Measurements from ENCODE around the gene SELENOM.
"Not testable (repeated sequence)": the region's sequence is repeated elsewhere in the genome, so short reads cannot be mapped to it uniquely, and the experiment has no call there.

Gene SELENOM

DNA sequence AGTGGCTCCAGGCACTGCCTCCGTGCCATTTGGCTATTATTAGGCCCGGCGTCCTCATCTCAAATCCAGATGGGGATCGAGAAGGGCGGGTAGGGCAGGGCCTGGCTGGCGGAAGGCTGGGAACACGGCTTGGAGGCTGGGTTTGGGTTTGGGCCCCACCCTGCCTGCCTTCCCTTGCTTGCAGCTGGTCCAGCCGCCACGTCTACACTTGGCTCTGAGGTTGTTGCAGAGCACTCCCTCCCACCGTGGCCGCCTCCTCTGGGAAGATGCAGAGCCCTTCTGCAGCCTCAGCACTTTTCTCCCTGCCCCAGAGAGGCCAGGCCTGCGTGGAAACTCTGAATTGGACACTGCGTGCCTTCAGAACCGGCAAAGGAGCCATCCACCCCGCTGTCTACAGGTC, 31.4 kb downstream of the SELENOM start:
- DNase-seq (ENCODE audit: low read depth) = no peak

DNA sequence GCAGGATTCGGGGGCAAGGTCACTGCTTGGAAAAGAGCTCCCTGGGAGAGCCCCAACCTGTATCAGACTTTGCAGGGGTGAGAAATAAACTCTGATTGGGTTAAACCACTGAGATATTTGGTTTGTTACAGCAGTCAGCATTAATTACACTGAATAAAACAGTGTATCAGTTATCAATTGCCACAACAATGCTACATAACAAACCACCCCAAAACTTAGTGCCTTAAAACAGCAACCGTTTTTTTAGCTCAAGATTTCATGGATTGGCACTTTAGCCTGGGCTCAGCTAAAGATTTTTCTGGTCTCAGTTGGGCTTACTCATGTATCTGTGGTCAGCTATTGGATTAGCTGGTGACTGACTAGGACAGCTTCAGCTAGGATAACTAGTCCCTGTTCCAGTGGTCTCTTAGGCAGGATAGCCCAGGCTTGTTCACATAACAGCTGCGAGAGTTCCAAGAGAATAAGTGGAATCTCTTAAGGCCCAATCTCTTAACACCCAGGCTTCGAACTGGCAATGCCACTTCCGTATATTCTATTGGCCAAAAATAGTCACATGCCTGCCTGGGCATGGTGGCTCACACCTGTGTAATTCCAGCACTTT, 33.7 kb downstream of the SELENOM start:
- not testable (repeated sequence) for DNase-seq (ENCODE audit: low read depth)

DNA sequence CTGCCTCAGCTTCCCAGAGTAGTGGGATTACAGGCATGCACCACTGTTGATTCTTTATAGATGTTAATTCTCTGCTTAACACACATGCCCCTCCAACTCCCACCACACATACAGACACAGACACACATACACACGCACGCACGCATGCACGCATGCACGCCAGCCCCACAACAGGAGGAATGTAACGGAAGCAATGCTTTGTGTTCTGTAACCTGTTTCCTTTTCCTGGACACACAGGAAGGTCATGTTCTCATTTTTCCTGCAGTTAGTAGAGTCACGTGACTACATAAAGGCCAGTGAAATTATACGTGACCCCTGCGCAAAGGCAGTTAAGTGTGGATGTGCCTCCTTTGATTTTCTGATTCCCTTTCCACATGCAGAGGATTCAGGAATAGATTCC, 34.2 kb downstream of the SELENOM start:
- DNase-seq (ENCODE audit: low read depth) = not testable (repeated sequence)

DNA sequence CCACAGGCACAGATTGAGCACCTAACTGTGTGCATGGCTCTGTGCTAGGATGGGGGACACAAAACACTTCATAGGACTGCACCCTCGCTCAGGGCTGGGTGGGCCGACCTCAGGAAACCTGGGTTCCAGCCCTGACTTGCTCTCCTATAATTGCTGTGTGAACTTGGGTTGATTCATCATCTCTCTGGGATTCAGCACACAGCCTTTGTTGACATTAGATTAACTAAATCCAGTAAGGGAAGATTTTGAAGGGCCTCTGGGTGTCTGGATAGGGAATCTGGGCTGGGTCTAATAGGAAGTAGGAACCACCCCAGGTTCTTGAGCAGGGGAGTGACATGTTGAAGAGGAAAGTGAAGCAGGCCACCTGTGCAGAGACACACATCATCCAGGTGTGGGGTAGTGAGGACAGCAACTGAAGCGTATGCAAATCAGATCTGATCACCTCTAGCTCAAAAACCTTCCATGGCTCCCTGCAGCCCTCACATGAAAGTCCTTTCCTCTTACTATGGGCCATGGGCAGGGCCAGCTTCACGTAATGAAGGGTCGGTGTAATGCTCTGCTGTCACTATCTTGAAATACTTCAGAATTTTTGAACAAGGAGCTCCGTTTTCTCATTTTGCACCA, 37.6 kb downstream of the SELENOM start:
- not testable (repeated sequence) for DNase-seq (ENCODE audit: low read depth)

DNA sequence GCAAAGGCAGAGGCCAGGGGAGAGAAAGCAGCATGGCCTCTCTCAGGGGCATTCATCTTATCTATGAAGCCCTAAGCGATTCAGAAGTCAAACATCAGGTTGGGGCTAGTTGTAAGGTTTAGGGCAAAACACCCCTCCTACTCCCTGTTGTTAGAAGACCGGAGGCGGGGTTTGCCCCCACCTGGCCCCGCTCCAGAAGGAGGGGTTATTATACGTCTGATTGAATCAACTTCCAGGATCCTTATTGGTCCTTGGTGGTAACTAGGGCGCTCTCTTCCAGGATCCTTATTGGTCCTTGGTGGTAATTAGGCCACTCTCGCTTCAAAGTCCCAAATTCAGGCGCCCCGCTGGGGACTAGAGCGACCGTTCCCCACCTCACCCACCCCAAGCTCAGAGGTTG, 38.4 kb downstream of the SELENOM start:
- DNase-seq (ENCODE audit: low read depth) = no peak

DNA sequence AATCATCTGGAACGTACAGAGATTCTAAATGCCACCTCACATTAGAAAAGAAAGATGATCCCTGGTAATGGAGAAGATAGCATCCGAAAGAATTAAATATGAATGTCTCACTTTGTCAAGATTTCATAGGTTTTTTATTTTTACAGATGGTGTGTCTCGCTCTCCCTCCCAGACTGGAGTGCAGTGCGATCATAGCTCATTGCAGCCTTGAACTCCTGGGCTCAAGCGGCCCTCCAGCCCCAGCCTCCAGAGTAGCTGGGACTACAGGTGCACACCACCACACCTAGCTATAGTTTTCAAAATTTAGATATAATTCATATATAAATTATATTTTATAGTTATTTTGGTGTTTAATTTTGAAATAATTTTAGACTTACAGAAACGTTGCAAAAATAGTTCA, 43.0 kb downstream of the SELENOM start:
- DNase-seq (ENCODE audit: low read depth) = no peak

DNA sequence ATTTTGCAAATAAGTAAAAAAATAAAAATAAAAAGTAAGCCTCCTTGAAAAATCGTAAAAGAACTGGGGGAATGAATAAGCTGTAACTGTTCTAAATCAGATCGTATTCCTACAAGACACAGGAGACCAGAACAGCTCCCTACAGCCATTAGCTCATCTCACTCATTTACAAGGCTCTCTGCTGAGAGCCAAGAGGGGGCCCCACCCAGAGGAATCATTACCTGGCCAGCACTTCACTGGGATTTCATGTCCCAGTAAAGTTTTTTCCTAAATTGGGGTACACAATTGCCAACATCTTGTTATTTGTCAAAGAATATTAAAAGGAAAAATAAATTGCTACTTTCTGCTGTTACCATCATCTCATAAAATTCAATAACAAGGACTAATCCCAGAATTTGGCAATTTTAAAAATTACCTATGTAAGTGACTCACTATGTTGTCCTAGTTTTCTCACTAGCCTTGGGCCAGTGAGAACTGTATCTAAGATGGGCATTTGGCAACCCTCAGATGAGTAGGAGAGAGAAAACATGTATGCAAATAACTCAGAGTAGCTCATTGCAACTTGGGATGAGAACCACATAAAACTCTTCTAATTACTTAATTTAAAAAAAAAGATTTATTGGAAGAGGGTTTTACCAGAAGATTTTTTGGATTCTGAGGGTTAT, 44.7 kb downstream of the SELENOM start:
- no peak for DNase-seq (ENCODE audit: low read depth)

DNA sequence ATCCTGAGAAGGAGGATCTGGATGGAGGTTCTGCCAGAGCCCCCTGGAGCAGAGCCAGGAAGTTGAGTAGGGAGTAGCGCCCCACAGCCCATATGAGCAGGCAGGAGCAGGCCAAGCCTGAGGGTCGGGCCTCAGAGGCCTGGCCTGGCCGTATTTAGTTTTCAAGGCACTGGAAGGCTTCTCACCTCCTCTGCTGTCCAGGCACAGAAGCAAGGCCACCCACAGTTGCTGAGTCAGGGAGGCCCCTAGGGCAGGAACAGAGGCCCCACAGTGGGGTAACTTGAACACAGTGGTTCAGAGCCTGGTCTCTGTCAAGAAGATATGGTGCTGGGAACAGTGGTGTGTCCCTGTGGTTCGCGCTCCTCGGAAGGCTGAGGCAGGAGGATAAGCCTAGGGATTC, 47.7 kb downstream of the SELENOM start:
- not testable (repeated sequence) for DNase-seq (ENCODE audit: low read depth)

DNA sequence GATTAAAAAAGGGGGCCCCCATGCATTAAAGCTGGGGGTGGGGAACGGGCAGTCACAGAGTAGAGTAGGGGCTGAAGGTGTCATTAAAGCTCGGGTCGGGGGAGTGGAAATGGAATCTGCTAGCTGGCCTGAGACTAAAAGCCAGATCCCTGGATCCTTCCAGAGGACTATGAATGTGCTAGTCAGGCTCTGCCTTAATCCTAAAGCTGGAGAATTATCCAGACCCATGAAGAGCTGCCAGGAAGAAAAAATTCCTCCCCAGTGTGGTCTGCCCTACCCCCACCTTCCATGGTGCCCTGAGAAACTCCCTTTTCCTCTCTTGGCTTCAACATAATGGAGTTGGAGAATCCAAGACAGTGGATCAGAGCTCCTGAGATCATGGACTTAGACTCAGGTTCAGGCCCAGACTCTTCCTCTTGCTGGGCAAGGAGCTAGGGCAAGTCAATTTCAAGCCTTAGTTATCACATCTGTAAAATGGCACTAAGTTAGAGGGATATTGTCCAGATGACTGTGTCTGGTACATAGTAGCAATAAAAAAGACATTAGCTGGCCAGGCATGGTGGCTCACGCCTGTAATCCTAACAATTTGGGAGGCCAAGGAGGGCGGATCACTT, 50.3 kb downstream of the SELENOM start:
- no peak for DNase-seq (ENCODE audit: low read depth)

DNA sequence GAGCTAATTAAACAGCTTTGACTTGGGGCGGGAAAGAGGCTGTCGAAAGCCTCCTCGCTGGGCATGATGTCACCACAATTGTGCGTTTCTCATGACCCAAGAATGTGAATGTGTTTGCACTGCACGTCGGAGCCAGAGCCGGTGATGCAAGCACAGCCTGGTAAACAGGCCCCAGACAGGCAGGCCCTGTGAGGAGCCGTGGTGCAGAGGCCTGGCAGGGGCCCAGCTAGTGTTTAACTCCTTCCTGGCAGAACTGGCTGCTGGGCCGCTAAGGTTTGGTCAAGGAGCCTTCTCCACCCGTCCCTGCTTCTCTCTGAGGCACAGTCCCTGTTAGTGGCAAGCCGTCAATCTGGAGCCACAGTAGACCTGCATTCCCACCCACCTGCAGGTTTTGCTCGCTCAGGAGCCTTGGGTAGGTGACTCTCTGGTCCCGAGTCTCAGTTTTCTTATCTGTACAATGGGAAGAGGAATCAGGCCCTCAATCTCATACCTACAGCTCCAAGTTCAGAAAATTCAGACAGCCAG, 51.7 kb downstream of the SELENOM start:
- no peak for DNase-seq (ENCODE audit: low read depth)

DNA sequence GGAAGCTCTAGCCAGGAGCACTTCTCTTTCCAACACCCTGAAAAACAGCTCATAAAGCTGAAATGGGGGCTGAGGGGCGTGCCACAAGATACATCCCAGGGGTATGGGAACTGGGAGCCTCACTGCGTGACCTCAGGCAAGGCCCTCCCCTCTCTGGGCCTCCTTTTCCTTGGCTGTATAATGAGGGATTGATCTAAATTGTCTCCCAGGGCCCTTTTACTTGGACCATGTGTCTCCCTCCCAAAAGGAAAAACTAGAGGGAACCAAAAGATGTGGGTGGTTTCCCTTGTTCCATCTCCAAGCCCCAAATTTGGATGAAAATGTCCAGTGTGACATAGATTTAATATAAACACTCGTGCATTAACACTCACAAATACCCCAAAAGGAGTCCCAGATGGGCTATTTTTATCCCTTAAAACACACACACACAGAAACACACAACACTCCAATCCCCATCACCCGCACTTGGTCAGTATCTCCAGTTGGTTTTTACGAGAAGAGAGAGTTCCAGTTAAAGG, 52.2 kb downstream of the SELENOM start:
- DNase-seq (ENCODE audit: low read depth) = no peak
